GM21360 (cell line): ENCODE results near the gene DNMT1.

Experiments used
- ATAC-seq: cut with Tn5 transposase; IDR thresholded peaks from one replicate; pipeline ENCODE4 v1.9.1; 2021; ENCODE audit warnings: mild to moderate bottlenecking, moderate library complexity; ENCODE audit not compliant: unreplicated experiment

Gene DNMT1

DNA sequence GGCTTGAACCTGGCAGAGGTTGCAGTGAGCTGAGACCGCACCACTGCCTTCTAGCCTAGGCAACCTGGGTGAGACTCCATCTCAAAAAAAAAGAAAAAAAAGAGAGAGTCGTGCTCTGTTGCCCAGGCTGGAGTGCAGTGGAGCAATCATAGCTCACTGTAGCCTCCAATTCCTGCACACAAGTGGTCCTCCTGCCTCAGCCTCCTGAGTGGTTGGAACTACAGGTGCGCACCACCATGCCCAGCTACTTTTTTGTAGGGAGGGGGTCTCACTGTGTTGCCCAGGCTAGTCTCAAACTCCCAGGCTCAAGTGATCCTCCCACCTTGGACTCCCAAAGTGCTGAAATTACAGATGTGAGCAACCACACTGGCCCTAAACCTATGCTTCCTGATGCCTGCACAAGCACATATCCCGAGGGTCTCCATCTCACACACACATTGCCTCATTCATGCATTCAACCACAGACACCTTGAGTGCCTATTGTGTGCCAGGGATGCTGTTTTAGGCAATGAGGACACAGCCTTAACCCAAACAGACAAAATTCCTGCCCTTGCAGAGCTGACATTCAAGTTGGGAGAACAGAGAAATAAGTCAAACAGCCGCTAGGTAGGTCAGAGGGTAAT, 94.5 kb downstream of the DNMT1 start:
- ATAC-seq, result no peak

DNA sequence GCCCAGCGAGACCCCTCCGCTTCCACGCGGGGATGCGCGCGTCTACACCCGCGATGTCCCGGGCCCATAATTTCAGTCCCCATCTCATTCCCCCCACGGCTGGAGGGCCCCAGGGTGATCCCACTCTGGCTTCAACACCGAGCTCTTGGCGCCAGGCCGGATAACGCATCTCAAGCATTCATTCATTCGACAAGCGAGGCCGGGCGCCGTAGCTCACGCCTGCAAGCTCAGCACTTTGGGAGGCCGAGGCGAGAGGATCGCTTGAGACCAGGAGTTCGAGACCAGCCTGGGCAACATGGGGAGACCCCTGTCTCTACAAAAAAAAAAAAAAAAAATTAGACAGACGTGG, 98.2 kb downstream of the DNMT1 start:
- ATAC-seq, result no peak

DNA sequence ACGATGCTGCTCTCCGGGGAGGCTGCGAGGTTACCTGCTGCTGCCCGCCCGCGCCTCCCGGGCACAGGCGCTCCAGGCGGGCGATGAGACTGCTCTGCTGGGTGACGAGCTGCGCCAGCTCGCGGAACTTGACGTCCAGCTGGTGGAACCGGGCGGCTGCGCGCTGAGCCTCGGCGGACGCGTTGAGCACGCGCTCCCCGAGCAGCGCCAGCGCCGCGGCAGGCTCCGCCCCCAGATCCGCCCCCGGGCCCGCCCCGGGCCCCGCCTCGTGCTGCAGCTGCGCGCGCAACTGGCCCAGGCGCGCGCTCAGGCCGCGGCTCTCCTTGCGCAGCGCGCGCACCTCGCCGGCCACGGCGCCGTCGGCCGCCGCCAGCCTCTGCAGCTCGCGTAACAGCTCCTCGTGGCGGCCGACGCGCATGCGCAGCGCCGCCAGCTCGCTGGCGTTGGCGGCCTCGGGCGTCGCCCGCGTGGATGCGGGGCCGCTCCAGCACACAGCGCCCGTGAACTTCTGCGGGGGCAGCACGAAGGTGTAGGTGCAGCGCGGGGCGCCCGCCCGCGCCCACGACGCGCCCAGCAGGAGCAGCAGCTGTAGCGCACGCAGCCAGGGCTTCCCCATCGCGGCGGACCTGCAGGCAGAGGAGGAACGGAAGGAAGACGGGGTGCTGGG, 98.7 kb downstream of the DNMT1 start:
- peak; percentile 71 for ATAC-seq

DNA sequence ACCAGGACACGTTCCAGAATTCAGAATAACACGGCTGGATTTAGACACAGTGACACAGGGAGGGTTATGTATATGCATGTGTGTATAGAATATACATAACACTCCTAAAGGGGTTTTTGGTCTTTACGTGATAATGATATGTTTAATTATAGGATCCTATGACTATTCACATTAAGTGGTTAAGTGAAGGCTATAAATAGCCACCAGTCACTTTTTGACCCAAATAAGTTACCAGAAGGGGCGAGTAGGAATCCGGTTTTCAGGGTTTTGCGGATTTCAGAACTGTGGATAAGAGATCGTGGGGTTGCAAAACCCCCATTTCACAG, 99.2 kb downstream of the DNMT1 start:
- no peak for ATAC-seq

DNA sequence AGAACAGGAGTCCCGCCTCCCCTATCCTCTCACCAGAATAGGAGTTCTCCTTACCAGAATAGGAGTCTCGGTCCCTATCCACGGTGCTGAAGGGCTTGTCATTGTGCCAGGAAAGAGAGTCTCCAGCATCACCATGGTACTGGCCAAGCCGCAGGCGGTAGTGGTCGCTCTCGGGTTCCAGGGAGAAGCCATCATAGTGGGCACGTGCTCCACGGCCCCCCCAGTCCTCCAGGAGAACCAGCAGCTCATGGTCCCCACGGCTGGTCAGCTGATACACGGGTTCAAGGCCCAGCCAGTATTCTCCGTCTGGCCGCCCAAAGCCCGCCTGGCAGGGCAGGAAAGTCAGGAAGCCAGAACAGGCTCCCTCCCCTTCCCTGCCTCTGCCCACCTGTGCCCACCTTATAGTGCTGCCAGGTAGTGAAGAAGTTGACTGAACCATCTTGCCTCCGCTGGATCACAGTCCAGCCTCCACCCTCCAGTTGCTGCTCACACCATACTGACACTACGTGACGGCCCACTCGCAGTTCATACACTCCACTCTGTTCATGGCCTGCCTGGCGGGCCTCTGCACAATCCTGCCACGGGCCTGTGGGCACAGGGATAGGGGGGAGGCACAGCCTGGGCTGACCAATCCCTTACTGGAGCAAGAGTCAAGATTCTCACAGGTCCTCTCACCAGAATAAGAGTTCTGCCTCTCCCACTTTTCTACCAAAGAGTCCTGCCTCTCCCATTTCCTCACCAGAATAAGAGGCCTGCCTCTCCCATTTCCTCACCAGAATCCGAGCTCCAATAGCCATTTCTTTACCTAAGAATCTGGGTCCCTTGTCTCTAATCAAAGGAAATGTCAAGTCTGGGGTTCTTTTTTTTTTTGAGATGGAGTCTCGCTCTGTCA, 101.2 kb downstream of the DNMT1 start:
- no peak for ATAC-seq

DNA sequence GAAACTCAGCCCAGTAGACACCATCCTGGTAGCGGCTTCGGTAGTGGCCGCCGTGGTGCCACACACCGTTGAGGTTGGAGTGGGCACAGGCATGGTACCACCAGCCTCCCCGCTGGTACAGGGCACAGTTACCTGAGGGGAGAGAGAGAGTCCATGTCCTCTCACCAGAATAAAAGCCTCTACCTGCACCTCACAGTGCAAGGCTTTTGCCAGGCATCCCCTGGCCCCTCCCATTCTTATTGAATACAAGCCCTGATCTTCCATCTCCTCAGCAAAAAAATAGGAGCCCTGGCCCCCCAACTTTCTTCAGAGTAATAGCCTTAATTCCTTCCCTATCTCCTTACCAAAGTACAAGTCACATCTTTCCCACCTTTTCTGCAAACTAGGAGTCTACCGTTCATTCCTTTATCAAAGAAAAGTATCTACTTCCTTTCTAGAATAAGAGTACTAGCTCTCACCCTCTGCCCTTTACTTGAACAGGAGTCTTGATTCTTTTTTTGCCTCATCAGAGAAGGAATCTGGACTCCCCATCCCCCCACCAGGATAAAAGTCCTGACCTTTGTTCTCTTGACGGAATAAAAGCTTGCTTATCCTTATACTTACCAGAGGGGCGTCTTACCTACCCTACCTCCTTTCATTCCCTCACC, 102.0 kb downstream of the DNMT1 start:
- no peak for ATAC-seq

DNA sequence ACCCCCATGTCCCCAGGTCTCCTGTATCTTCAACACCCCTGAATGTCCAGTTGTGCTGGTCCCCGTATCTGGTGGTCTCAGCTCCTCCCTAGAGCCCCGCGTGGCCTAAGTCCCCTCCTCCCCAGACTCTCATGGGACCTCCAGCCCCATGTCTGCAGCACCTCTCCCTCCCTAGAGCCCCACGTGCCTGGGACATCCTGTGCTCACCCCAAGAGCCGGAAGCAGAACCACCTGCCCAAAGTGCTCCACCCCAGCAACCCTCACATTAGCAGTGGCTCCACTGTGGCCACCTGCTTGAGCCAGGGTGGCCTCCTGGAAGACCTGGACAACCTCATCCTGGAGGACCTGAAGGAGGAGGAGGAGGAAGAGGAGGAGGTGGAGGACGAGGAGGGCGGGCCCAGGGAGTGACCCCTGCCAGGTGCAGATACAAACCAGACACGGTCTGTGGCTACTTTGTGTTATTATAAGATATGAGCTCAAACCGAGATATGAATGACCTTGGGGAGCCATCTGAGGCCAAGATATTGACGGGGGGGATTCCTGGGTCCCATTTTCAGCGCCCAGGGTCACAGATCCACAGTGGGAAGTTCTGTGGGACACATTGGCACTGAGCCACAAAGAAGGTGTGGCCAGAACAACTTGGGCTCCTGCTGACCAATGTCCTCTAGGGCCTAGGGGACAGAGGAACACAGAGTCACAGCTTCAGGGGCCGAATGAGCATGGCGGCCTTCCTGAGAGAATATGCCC, 102.7 kb downstream of the DNMT1 start:
- no peak for ATAC-seq

DNA sequence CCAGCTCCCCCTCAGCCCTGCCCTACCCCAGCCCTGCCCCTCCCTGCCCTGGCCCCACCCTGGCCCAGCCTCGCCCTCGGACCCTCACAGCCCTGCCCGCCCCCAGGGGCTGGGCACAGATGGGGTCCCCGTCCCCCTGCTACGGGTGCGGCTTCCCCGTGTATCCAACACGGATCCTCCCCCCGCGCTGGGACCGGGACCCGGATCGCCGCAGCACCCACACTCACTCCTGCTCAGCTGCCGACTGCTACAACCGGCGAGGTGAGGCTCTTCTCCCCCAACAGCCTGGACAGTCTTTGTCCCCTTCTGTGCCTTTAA, 103.4 kb downstream of the DNMT1 start:
- no peak for ATAC-seq

DNA sequence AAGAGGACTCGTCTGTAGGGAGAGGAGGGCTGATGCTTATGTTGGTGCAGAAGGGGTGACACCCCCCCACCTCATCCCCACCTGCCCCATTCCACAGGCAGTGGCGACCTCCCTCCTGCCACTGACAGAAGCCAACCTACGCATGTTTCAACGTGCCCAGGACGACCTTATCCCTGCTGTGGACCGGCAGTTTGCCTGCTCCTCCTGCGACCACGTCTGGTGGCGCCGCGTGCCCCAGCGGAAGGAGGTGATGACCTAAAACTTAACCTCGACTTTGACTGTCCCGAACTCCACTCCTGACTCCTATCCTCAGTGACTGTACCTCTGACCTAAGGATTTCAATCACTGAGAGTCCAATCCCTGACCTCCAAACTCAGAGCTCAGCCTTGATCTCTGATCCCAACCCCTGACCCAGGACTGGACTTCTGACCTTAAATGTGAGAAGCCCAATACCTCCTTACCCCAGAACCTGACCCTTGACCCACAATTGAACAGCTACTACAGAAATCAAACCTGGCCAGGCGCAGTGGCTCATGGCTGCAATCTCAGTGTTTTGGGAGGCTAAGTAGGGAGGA, 104.9 kb downstream of the DNMT1 start:
- no peak for ATAC-seq

DNA sequence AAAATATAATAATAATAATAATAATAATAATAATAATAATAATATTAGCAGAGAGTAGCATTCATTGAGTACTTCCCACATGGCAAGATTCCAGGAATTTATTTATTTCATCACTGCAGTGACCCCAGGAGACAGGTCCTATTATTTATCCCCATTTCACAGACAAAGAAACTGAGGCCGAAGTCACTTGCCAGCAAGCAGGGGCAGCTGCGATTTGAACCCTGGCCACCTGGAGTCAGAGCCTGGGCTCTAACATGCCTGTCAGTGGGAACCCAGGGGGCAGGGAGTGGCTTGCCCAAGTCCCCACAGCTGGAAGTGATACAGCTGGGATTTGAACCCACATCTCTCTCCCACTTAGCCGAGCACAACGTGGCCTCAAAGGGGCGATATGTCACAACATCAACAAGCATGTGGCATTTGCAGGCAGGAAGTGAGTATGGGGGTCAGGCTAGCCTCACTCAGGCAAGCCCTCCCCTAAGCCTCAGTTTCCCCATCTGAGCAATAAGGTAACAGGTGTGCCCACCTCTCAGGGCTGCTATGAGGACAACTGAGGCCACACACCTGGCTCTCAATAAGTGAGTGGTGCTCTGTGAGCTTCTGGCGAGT, 105.7 kb downstream of the DNMT1 start:
- ATAC-seq, result no peak

DNA sequence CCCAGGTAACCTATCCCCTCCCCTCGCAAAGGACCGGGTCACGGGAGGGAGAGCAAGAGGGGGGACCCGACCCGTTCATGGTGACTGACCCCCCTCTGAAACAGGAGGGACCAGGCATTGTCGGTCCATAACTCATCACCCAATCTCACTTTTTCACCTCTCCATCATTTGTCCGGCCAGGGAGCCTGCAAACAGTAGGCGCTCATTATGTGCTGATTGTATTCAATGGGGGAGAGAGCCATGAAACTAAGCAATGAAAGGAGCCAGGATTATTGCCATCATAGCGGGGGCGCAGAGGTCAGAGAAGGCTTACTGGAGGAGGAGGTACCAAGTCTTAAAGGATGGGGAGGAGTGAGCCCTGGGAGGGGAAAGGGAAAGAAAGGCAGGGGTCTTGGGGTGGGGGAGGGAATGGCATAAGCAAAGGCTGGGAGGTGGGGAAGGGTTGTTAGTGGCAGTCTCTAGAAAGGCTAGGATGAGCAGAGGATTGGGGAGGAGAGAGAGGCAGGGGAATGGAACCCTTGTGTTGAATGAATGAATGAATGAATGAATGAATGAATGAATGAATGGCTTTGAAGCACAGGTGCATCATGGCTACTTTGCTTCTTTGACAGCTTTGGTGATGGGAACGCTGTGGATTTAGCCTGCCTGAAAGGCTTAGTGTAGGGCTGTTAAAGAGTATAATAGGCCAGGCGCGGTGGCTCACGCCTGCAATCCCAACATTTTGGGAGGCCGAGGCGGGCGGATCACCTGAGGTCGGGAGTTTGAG, 107.3 kb downstream of the DNMT1 start:
- ATAC-seq, result no peak

DNA sequence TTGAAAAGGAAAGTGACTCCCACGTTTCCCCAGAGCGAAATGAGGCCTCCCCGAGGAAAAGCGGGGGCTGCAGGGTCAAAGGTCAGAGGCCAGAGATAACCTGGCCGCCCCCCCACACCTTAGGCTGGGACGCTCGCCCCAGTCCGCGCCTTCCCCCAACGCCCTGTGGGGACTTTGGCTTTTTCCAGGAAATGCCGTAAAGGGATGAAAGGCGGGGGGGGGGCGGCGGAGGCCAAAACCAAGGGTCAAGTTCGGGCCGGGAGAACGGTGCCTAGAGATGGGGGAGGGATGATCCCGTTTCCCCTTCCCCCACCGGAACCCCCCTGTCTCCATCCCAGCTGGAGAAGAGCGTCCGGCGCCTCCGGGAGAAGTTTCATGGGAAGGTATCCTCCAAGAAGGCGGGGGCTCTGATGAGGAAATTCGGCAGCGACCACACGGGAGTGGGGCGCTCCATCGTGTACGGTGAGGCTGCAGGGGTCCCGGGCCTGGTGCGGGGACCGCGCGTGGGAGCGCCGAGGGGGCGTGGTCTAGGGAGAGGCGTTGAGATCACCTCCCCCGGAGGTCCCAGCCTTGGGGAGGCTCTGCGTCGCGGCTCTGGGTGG, 108.1 kb downstream of the DNMT1 start:
- no peak for ATAC-seq

DNA sequence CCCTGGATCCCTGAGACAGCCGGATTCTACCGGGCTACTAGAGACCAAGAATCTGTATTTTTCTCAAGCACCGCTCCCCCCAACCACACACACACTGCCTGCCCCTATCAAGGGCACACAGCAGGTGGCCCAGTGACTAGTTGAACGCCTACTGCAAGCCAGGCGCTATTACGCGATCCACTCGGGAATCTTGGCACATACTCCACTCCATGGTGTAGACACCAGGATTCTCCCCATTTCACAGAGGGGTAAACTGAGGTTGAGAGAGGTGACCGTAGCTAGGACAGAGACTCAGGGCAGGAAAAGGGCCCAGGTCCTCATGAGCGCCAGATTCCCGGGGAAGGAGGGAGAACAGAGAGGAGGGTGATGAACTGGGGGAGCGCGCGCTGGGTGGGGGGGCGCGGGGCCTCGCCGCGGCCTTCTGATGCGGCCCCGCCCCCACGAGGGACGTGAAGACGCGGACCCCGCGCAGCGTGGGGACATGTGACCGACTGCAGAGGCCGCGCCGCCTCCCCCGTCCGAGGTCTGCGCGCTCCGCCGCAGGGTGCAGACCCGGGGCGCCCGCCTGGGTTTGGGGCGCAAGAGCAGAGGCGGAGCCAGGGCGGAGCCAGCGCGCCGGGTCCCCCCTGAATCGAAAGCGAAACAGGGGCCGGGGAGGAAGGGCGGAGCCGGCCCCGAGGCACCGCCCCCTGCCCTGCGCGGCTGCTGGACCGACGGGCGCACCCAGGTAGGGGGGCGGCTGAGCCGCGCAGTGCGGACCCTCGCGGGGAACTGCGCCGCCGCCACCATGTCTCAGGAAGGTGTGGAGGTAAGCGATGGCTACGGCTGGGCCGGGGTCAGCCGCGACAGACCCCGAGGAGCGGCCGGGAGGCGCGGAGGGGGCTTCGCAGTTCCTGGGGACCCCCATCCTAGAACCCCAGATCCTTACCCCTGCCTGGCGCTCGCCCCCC, 108.8 kb downstream of the DNMT1 start, which contains the start of gene SHFL:
Gene SHFL, plus strand, starts transcription at position 677 of the 950 bp plus-strand sequence. Its CDS starts 111 bp downstream, at position 788.
- ATAC-seq, result peak; percentile 86

DNA sequence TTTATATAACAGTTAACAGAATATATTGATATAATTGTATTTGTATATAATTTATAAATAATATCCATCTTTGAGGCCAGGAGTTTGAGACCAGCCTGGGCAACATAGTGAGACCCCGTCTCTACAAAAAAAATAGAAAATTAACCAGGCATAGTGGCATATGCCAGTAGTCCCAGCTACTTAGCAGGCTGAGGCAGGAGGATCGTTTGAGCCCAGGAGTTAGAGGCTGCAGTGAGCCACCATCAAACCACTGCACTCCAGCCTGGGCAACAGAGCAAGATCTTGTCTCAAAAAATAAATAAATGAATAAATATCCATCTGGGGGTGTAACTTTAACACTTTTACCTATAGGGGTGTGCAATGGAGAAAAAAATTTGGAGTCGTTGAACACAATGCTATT, 110.0 kb downstream of the DNMT1 start:
- ATAC-seq, result no peak

DNA sequence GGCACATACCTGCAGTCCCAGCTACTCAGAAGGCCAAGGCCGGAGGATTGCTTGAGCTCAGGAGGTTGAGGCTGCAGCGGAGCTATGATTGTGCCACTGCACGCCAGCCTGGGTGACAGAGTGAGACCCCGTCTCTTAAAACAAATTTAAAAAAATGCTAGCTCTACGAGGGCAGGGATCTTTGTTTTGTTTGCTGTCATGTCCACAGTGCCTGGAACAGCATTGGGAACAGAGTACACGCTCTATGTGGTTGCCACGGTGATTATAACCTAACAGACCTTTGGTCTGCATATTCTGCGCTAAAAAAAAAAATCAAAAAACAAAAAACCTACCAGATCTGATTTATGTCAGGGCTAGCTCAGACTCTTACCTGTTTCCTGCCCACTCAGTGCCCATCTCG, 110.8 kb downstream of the DNMT1 start:
- ATAC-seq, result no peak
